GM12874 (cell line): ENCODE data around the gene PROCA1.

Experiments used
- CTCF ChIP-seq: IDR thresholded peaks from 2 replicates; pipeline ENCODE4 v1.5.1; 2011; ENCODE audit warnings: low read depth, mild to moderate bottlenecking, control low read depth, low read length, moderate library complexity; ENCODE audit not compliant: insufficient read depth

PROCA1 gene

GRCh38 chr17:28717578-28718332, 6.1 kb upstream of the PROCA1 start, which contains the start of gene RAB34:
Gene RAB34, minus strand, starts transcription at chr17:28717868. Its CDS starts 602 bp downstream, at chr17:28717266.
- TF ChIP-seq CTCF, result peak; percentile 43

GRCh38 chr17:28716740-28717577, 5.3 kb upstream of the PROCA1 start:
- TF ChIP-seq CTCF, result no peak

GRCh38 chr17:28715217-28715616, 3.5 kb upstream of the PROCA1 start:
- no peak for TF ChIP-seq CTCF

GRCh38 chr17:28714281-28714680, 2.6 kb upstream of the PROCA1 start:
- TF ChIP-seq CTCF, result no peak

- TF ChIP-seq CTCF, result no peak
Observed at GRCh38 chr17:28712705-28713415, 1.2 kb upstream of the PROCA1 start.

GRCh38 chr17:28712032-28712704, 480 bp upstream of the PROCA1 start:
- TF ChIP-seq CTCF, result peak; percentile 20; the same call in 1 of the 2 replicates
